ENCODE results near the gene FANCF.
"Not testable (repeated sequence)": the region's sequence is repeated elsewhere in the genome, so short reads cannot be mapped to it uniquely, and the experiment has no call there.

Gene FANCF

GRCh38 chr11:22625448-22626287, at the start of gene FANCF:
Gene FANCF (minus strand): TSS chr11:22625823. CDS start chr11:22625810, 13 bp downstream.
- DNase-seq, result peak; percentile 99

GRCh38 chr11:22674470-22675439, 49.1 kb upstream of the FANCF start:
- DNase-seq, result no peak

- DNase-seq, result no peak
Observed at GRCh38 chr11:22671751-22672150, 46.1 kb upstream of the FANCF start.

GRCh38 chr11:22670830-22671229, 45.2 kb upstream of the FANCF start:
- no peak for DNase-seq

GRCh38 chr11:22669368-22669767, 43.7 kb upstream of the FANCF start:
- DNase-seq, result no peak

- no peak for DNase-seq
Observed at GRCh38 chr11:22668005-22668796, 42.6 kb upstream of the FANCF start.

- DNase-seq, result no peak
Observed at GRCh38 chr11:22666688-22667439, 41.2 kb upstream of the FANCF start.

- DNase-seq, result no peak
Observed at GRCh38 chr11:22666325-22666687, 40.7 kb upstream of the FANCF start, which contains the start of gene GAS2. Gene GAS2 (plus strand): TSS chr11:22666611. CDS start chr11:22674870, 8,259 bp downstream.

GRCh38 chr11:22659783-22660182, 34.2 kb upstream of the FANCF start:
- no peak for DNase-seq

GRCh38 chr11:22657101-22657694, 31.6 kb upstream of the FANCF start:
- peak; percentile 22 for DNase-seq

- no peak for DNase-seq
Observed at GRCh38 chr11:22656130-22656529, 30.5 kb upstream of the FANCF start.

GRCh38 chr11:22652346-22652745, 26.7 kb upstream of the FANCF start:
- not testable (repeated sequence) for DNase-seq

- no peak for DNase-seq
Observed at GRCh38 chr11:22641559-22641958, 15.9 kb upstream of the FANCF start.

- DNase-seq, result no peak
Observed at GRCh38 chr11:22640862-22641261, 15.2 kb upstream of the FANCF start.

GRCh38 chr11:22635689-22636088, 10.1 kb upstream of the FANCF start:
- no peak for DNase-seq

- no peak for DNase-seq
Observed at GRCh38 chr11:22634897-22635629, 9.4 kb upstream of the FANCF start.

GRCh38 chr11:22633354-22633902, 7.8 kb upstream of the FANCF start:
- no peak for DNase-seq

- no peak for DNase-seq
Observed at GRCh38 chr11:22627421-22627820, 1.8 kb upstream of the FANCF start.

GRCh38 chr11:22626573-22627239, 1.1 kb upstream of the FANCF start:
- no peak for DNase-seq
